HepG2 (cell line): ENCODE data around the gene HSPA1B. TPM values are rescaled to one million over a fixed set of nuclear protein-coding genes. Genes with fewer than 3 reads are reported as not detected.
A peak's percentile ranks its signal among the peaks of the same experiment; 100 is the strongest.

Experiments used
- CSRNP2 ChIP-seq: sonication (generic); formaldehyde crosslinking; conservative IDR thresholded peaks from 2 replicates; pipeline ENCODE4 v1.8.0; 2022; ENCODE audit warnings: low read depth, missing genetic modification reagents
- FOXC1 ChIP-seq: sonication (generic); formaldehyde crosslinking; IDR thresholded peaks from 2 replicates; pipeline ENCODE4 v1.8.0; 2022; ENCODE audit warnings: mild to moderate bottlenecking, missing genetic modification reagents, borderline replicate concordance
- GMEB1 ChIP-seq: sonication (generic); formaldehyde crosslinking; IDR thresholded peaks from 2 replicates; pipeline ENCODE4 v1.5.1; 2020; ENCODE audit warnings: missing genetic modification reagents, mild to moderate bottlenecking, borderline replicate concordance
- HCFC1 ChIP-seq: fragments of 150-350 bp; IDR thresholded peaks from 2 replicates; pipeline ENCODE4 v1.6.1; 2014; ENCODE audit warnings: low read depth, low read length
- MTERF4 ChIP-seq: sonication (generic); formaldehyde crosslinking; IDR thresholded peaks from 2 replicates; pipeline ENCODE4 v1.8.0; 2023; ENCODE audit warnings: mild to moderate bottlenecking, missing genetic modification reagents
- NCOA5 ChIP-seq: sonication (generic); formaldehyde crosslinking; IDR thresholded peaks from 2 replicates; pipeline ENCODE4 v1.4.0; 2020; ENCODE audit warnings: missing genetic modification reagents
- RBAK ChIP-seq: sonication (generic); formaldehyde crosslinking; IDR thresholded peaks from 2 replicates; pipeline ENCODE4 v1.5.1; 2020; ENCODE audit warnings: mild to moderate bottlenecking, missing genetic modification reagents
- RFX5 ChIP-seq: IDR thresholded peaks from 2 replicates; pipeline ENCODE4 v1.6.1; 2011; ENCODE audit warnings: low read depth, low read length, improper control_type of control experiment
- TBX3 ChIP-seq: fragments of 450-650 bp; IDR thresholded peaks from 2 replicates; pipeline ENCODE4 v1.6.1; 2017; ENCODE audit warnings: antibody characterized with exemption, mild to moderate bottlenecking, inconsistent platforms, borderline replicate concordance
- XRCC5 ChIP-seq: fragments of 200-400 bp; formaldehyde crosslinking; optimal IDR thresholded peaks from 2 replicates; pipeline ENCODE3; 2017; ENCODE audit warnings: mild to moderate bottlenecking, low read length
- ZEB1 ChIP-seq: IDR thresholded peaks from 2 replicates; pipeline ENCODE4 v1.6.1; 2012; ENCODE audit warnings: mild to moderate bottlenecking, low read depth, inconsistent platforms; ENCODE audit not compliant: insufficient replicate concordance
- ZKSCAN5 ChIP-seq: sonication (generic); formaldehyde crosslinking; IDR thresholded peaks from 2 replicates; pipeline ENCODE4 v1.5.1; 2020; ENCODE audit warnings: mild to moderate bottlenecking, missing genetic modification reagents
- ZNF503 ChIP-seq: sonication (generic); formaldehyde crosslinking; IDR thresholded peaks from 2 replicates; pipeline ENCODE4 v1.4.0; 2020; ENCODE audit warnings: missing genetic modification reagents
- ZNF644 ChIP-seq: IDR thresholded peaks from 2 replicates; pipeline ENCODE4 v1.6.1; 2016; ENCODE audit warnings: low read depth
- ZNF780A ChIP-seq: sonication (generic); formaldehyde crosslinking; IDR thresholded peaks from 2 replicates; pipeline ENCODE4 v1.8.0; 2022; ENCODE audit warnings: mild to moderate bottlenecking, missing genetic modification reagents, moderate library complexity
- polyA plus RNA-seq, 8 experiments: library from polyadenylated mRNA; depleted of rRNA in 3 of 8; stranded (reverse) in 7 of 8; unstranded in 1 of 8; fragments of >200 nt; fragmentation: Illumina TruSeq in 4 of 8; extraction: Trizol in 4 of 8; gene quantifications; 2 replicates each; pipeline versions ENCODE4 v1.2.1 to v1.2.3, GENCODE V29; 2011 to 2016; ENCODE audit warnings: low read depth in 4 of 8, missing spikeins in 1 of 8, mixed read lengths in 1 of 8; ENCODE audit not compliant: insufficient read depth in 1 of 8
- total RNA-seq, 5 experiments: library from RNA; depleted of rRNA; stranded (reverse); fragments of >200 nt; fragmentation: Illumina TruSeq; extraction: Trizol; gene quantifications; 2 replicates each; pipeline ENCODE4 v1.2.3, GENCODE V29; 2016; ENCODE audit warnings: low read depth in 1 of 5

The HSPA1B gene
- total and polyA plus RNA-seq, 2 of the 13 experiments (the other 11 are each of a cell fraction or from before 2014, with no cell fraction given): 26.0 to 186 TPM

- TF ChIP-seq CSRNP2 (CRISPR knock-in tag) (no peak), ZKSCAN5 (CRISPR knock-in tag) (0 out of 2 replicates have a peak, but pooled peaks have one; percentile 16), NCOA5 (no peak), ZEB1 (no peak), GMEB1 (CRISPR knock-in tag) (no peak), TBX3 (no peak), RBAK (CRISPR knock-in tag) (no peak), RFX5 (no peak), XRCC5 (no peak), MTERF4 (CRISPR knock-in tag) (0 out of 2 replicates have a peak, but pooled peaks have one; percentile 14), ZNF503 (no peak), FOXC1 (CRISPR knock-in tag) (no peak), HCFC1 (no peak), ZNF644 (CRISPR knock-in tag) (no peak), ZNF780A (CRISPR knock-in tag) (no peak)
Observed at GRCh38 chr6:31794866-31795615, 32.5 kb upstream of the HSPA1B start (continued).
